Liver (tissue), 9 donors: ENCODE data around the gene GORASP2. TPM values are rescaled to one million over a fixed set of nuclear protein-coding genes. Genes with fewer than 3 reads are reported as not detected.

Experiments used
- DNase-seq: peaks from one replicate; pipeline ENCODE4 v3.0.0-alpha.2; 2017; ENCODE audit warnings: low spot score
- H3K27ac ChIP-seq, 2 donors: one replicate each; pipeline ENCODE4 v1.7.0; 2013; ENCODE audit warnings: inconsistent platforms in 2 of 2, low read length in 2 of 2, control low read depth in 1 of 2, low read depth in 1 of 2, mild to moderate bottlenecking in 1 of 2
- H3K27me3 ChIP-seq, 4 donors: one replicate each; pipeline versions ENCODE4 v1.6.1 to v1.7.0; 2013; ENCODE audit warnings: low read length in 3 of 4, inconsistent platforms in 1 of 4, mild to moderate bottlenecking in 1 of 4, moderate library complexity in 1 of 4; ENCODE audit not compliant: control insufficient read depth in 4 of 4, insufficient read depth in 4 of 4
- H3K36me3 ChIP-seq, 4 donors: one replicate each; pipeline versions ENCODE4 v1.6.1 to v1.7.0; 2013; ENCODE audit warnings: low read length in 3 of 4, mild to moderate bottlenecking in 3 of 4, low read depth in 1 of 4, moderate library complexity in 1 of 4; ENCODE audit not compliant: control insufficient read depth in 4 of 4, insufficient read depth in 3 of 4
- H3K4me1 ChIP-seq, 4 donors: one replicate each; pipeline versions ENCODE4 v1.6.1 to v1.7.0; 2013; ENCODE audit warnings: low read length in 3 of 4, mild to moderate bottlenecking in 3 of 4, moderate library complexity in 1 of 4; ENCODE audit not compliant: control insufficient read depth in 4 of 4, insufficient read depth in 4 of 4
- H3K4me3 ChIP-seq, 3 donors: one replicate each; pipeline versions ENCODE4 v1.6.1 to v1.7.0; 2013; ENCODE audit warnings: low read length in 3 of 3, control low read depth in 1 of 3, low read depth in 1 of 3, mild to moderate bottlenecking in 1 of 3
- H3K9ac ChIP-seq, 2 donors: one replicate each; pipeline ENCODE4 v1.7.0; 2013; ENCODE audit warnings: low read length in 2 of 2, mild to moderate bottlenecking in 2 of 2, moderate library complexity in 2 of 2, control low read depth in 1 of 2, low read depth in 1 of 2
- H3K9me3 ChIP-seq, 4 donors: one replicate each; pipeline versions ENCODE4 v1.6.1 to v1.7.0; 2013; ENCODE audit warnings: low read length in 3 of 4; ENCODE audit not compliant: control insufficient read depth in 4 of 4
- EGR1 ChIP-seq, 2 donors: IDR thresholded peaks; 2 replicates each; pipeline ENCODE4 v1.6.1; 2016 to 2018; ENCODE audit warnings: antibody characterized with exemption in 2 of 2, low read depth in 2 of 2
- FOXA2 ChIP-seq: IDR thresholded peaks from 2 replicates; pipeline ENCODE4 v1.6.1; 2016; ENCODE audit warnings: antibody characterized with exemption
- GABPA ChIP-seq, 2 donors: IDR thresholded peaks in 1 of 2; conservative IDR thresholded peaks in 1 of 2; 2 replicates each; pipeline ENCODE4 v1.6.1; 2016; ENCODE audit warnings: antibody characterized with exemption in 2 of 2, mild to moderate bottlenecking in 1 of 2, moderate library complexity in 1 of 2
- HNF4A ChIP-seq, 2 donors: conservative IDR thresholded peaks; 2 replicates each; pipeline ENCODE4 v1.6.1; 2016; ENCODE audit warnings: antibody characterized with exemption in 2 of 2, mild to moderate bottlenecking in 2 of 2
- HNF4G ChIP-seq: IDR thresholded peaks from 2 replicates; pipeline ENCODE4 v1.6.1; 2016; ENCODE audit warnings: antibody characterized with exemption
- JUND ChIP-seq, 2 donors: IDR thresholded peaks; 2 replicates each; pipeline ENCODE4 v1.6.1; 2016; ENCODE audit warnings: antibody characterized with exemption in 2 of 2
- NR2F2 ChIP-seq: IDR thresholded peaks from 2 replicates; pipeline ENCODE4 v1.6.1; 2016; ENCODE audit warnings: antibody characterized with exemption
- RAD21 ChIP-seq, 2 donors: IDR thresholded peaks; 2 replicates each; pipeline ENCODE4 v1.6.1; 2016; ENCODE audit warnings: antibody characterized with exemption in 2 of 2, mild to moderate bottlenecking in 2 of 2
- RXRA ChIP-seq, 2 donors: IDR thresholded peaks; 2 replicates each; pipeline ENCODE4 v1.6.1; 2017 to 2018; ENCODE audit warnings: antibody characterized with exemption in 2 of 2, mild to moderate bottlenecking in 1 of 2
- TAF1 ChIP-seq: conservative IDR thresholded peaks from 2 replicates; pipeline ENCODE4 v1.6.1; 2016; ENCODE audit warnings: antibody characterized with exemption, mild to moderate bottlenecking
- YY1 ChIP-seq: IDR thresholded peaks from 2 replicates; pipeline ENCODE4 v1.6.1; 2016; ENCODE audit warnings: antibody characterized with exemption, mild to moderate bottlenecking
- WGBS: extraction: QIAGEN DNeasy Blood & Tissue Kit; methylation state at CpG from one replicate; pipeline ENCODE4 v1.1.7; 2013; 5-methylcytosine and 5-hydroxymethylcytosine counted together
- polyA plus RNA-seq, 2 donors: library from polyadenylated mRNA; stranded (reverse) in 1 of 2; unstranded in 1 of 2; fragments of 200-250 nt in 1 of 2; fragments of >200 nt in 1 of 2; fragmentation: Nextera tagmentation in 1 of 2; extraction: Ambion mirVana in 1 of 2; gene quantifications; one replicate each; pipeline versions ENCODE4 v1.2.1 to v1.2.3, GENCODE V29; 2013 to 2015
- total RNA-seq, 2 donors: library from RNA; depleted of rRNA; stranded (reverse); fragments of >200 nt; gene quantifications; one replicate each; pipeline ENCODE4 v1.2.3, GENCODE V29; 2014
- TF ChIP-seq, protein P1 (sequence below): IDR thresholded peaks from 2 replicates; pipeline ENCODE4 v1.6.1; 2016; ENCODE audit warnings: antibody characterized with exemption
- TF ChIP-seq, protein P2 (sequence below): IDR thresholded peaks from 2 replicates; pipeline ENCODE4 v1.6.1; 2016; ENCODE audit warnings: antibody characterized with exemption
- TF ChIP-seq, protein P3 (sequence below): IDR thresholded peaks from 2 replicates; pipeline ENCODE4 v1.6.1; 2016; ENCODE audit warnings: antibody characterized with exemption, mild to moderate bottlenecking
- TF ChIP-seq, protein P4 (sequence below): IDR thresholded peaks from 2 replicates; pipeline ENCODE4 v1.6.1; 2016; ENCODE audit warnings: antibody characterized with exemption
- donor health status: healthy.
- donor health status: healthy.
- donor health status: healthy.
- donor health status: healthy.
- donor health status: healthy.

The GORASP2 gene
- total and polyA plus RNA-seq, 4 donors = 12.5 to 40.1 (median 29.9) TPM

DNA sequence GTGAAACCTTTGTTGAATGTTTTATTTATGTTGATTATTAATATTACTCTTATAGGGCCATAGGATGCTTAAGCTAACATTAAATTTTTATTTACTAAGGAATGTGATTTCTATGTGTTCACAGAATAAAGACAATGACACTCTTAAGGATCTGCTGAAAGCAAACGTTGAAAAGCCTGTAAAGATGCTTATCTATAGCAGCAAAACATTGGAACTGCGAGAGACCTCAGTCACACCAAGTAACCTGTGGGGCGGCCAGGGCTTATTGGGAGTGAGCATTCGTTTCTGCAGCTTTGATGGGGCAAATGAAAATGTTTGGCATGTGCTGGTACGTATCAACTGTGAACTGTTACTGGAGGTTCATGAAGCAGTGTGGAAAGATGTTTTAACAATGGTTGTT is 20.4 kb downstream of the GORASP2 start:
- WGBS = 87% methylated on average over 5 of the region's 5 CpGs
- H3K27ac ChIP-seq = no peak overlapping the region
- no peaks in the 10 kb centered on the region for H3K27me3 ChIP-seq
- H3K4me3 ChIP-seq = no peak overlapping the region
- H3K36me3 ChIP-seq = peaks cover 6 to 45% (median 38%) of the 10 kb centered on the region in 4 donors
- H3K4me1 ChIP-seq = peaks cover 4 to 16% (median 10%) of the 10 kb centered on the region in 4 donors
- H3K9me3 ChIP-seq = no peaks in the 10 kb centered on the region
- no peak for TF ChIP-seq TAF1
- no peak for TF ChIP-seq HNF4G
- TF ChIP-seq RXRA (IDR thresholded peaks at IDR 0.05) = no peak
- TF ChIP-seq, protein P1, sequence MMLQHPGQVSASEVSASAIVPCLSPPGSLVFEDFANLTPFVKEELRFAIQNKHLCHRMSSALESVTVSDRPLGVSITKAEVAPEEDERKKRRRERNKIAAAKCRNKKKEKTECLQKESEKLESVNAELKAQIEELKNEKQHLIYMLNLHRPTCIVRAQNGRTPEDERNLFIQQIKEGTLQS = no peak
- TF ChIP-seq FOXA2 = no peak
- DNase-seq = no peak
- H3K9ac ChIP-seq = no peak overlapping the region

DNA sequence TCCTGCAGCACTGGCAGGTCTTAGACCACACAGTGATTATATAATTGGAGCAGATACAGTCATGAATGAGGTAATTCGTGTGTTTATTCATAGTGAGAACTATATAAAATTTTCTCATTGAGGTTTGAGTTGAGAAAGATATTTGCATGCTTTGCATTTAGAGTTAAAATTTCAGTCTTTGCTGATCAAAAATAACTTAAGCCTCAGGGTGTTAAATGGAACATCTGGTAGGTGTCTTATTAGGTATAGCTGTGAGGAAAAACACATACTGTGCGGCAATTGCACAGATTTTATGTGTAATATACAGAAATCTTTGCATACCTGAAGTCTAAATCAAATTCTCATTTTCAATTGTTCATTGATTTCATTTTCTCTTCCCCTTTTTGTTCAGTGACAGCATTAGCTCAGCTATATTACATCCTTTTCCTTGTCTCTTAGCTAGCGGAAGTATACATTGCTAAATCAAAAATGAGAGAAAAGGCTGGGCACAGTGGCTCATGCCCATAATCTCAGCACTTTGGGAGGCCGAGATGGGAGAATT is 21.2 kb downstream of the GORASP2 start:
- Histone ChIP-seq H3K9me3 (no peaks in the 10 kb centered on the region), H3K9ac (no peak overlapping the region), H3K4me1 (peaks cover under 1 to 7% (median 4%) of the 10 kb centered on the region in 4 donors), H3K27me3 (no peaks in the 10 kb centered on the region), H3K36me3 (peaks cover 8 to 54% (median 47%) of the 10 kb centered on the region in 4 donors), H3K27ac (no peak overlapping the region), H3K4me3 (no peak overlapping the region)
- 90% methylated on average over 4 of the region's 4 CpGs for WGBS
- TF ChIP-seq JUND (IDR thresholded peaks at IDR 0.05) = no peak
- no peak for TF ChIP-seq RAD21 (IDR thresholded peaks at IDR 0.05)
- TF ChIP-seq, protein P2, sequence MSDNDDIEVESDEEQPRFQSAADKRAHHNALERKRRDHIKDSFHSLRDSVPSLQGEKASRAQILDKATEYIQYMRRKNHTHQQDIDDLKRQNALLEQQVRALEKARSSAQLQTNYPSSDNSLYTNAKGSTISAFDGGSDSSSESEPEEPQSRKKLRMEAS = no peak
- no peak for TF ChIP-seq YY1
- TF ChIP-seq, protein P3, sequence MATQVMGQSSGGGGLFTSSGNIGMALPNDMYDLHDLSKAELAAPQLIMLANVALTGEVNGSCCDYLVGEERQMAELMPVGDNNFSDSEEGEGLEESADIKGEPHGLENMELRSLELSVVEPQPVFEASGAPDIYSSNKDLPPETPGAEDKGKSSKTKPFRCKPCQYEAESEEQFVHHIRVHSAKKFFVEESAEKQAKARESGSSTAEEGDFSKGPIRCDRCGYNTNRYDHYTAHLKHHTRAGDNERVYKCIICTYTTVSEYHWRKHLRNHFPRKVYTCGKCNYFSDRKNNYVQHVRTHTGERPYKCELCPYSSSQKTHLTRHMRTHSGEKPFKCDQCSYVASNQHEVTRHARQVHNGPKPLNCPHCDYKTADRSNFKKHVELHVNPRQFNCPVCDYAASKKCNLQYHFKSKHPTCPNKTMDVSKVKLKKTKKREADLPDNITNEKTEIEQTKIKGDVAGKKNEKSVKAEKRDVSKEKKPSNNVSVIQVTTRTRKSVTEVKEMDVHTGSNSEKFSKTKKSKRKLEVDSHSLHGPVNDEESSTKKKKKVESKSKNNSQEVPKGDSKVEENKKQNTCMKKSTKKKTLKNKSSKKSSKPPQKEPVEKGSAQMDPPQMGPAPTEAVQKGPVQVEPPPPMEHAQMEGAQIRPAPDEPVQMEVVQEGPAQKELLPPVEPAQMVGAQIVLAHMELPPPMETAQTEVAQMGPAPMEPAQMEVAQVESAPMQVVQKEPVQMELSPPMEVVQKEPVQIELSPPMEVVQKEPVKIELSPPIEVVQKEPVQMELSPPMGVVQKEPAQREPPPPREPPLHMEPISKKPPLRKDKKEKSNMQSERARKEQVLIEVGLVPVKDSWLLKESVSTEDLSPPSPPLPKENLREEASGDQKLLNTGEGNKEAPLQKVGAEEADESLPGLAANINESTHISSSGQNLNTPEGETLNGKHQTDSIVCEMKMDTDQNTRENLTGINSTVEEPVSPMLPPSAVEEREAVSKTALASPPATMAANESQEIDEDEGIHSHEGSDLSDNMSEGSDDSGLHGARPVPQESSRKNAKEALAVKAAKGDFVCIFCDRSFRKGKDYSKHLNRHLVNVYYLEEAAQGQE = no peak
- TF ChIP-seq, protein P4, sequence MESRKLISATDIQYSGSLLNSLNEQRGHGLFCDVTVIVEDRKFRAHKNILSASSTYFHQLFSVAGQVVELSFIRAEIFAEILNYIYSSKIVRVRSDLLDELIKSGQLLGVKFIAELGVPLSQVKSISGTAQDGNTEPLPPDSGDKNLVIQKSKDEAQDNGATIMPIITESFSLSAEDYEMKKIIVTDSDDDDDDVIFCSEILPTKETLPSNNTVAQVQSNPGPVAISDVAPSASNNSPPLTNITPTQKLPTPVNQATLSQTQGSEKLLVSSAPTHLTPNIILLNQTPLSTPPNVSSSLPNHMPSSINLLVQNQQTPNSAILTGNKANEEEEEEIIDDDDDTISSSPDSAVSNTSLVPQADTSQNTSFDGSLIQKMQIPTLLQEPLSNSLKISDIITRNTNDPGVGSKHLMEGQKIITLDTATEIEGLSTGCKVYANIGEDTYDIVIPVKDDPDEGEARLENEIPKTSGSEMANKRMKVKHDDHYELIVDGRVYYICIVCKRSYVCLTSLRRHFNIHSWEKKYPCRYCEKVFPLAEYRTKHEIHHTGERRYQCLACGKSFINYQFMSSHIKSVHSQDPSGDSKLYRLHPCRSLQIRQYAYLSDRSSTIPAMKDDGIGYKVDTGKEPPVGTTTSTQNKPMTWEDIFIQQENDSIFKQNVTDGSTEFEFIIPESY = no peak
- no peak for TF ChIP-seq EGR1 (IDR thresholded peaks at IDR 0.05; ENCODE audit: low read depth in 2 of 2)
- no peak for TF ChIP-seq FOXA2
- no peak for TF ChIP-seq NR2F2
- TF ChIP-seq HNF4A (conservative IDR thresholded peaks at IDR 0.05) = no peak
- no peak for TF ChIP-seq GABPA (IDR thresholded peaks at IDR 0.05 in 1 of 2, conservative IDR thresholded peaks at IDR 0.05 in 1 of 2)
- DNase-seq = no peak
